ENCODE data around the gene RTL1. TPM values are rescaled to one million over a fixed set of nuclear protein-coding genes. Genes with fewer than 3 reads are reported as not detected.

The RTL1 gene
- total and polyA plus RNA-seq, 2 donors (not counting 3 experiments of a cell fraction or from before 2014, with no cell fraction given), result not detected

DNA sequence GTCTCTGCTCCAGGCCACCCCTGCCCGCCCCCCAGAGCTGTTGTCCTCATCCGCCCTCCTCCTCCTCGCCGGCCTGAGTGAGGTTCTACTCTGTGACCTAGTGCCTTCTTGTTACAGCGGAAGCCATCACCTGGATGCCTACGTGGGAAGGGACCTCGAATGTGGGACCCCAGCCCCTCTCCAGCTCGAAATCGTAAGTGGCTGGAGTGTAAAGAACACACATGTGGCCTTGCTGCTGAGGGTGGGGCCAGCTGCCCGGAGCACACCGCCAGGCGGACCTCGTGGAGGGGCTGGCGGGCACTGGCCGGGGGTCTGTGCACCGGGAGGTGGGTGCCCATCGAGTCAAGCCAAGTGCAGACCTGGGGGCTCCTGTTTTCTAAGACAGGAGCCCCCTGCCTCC is 58.2 kb downstream of the RTL1 start:
- intact Hi-C loops (cut with micrococcal nuclease) (no loop called here), dilution Hi-C loops (cut with MboI; ENCODE audit: extremely low pct_ligation_motif_present, low sequenced_read_pairs) (no loop called here)
- no peak overlapping the region for H2AFZ ChIP-seq (ENCODE audit: low read depth, low read length)
- H3K9me3 ChIP-seq (replicated peaks; ENCODE audit: control insufficient read depth, insufficient read depth, low read length), result no peaks in the 10 kb centered on the region
- no peaks in the 10 kb centered on the region for H4K20me1 ChIP-seq (replicated peaks; ENCODE audit: control insufficient read depth, extremely low read depth, insufficient read depth, low read length)
- no TSS peak for BruUV-seq (replicated peaks)
- no peak overlapping the region for H3K9ac ChIP-seq (replicated peaks; ENCODE audit: extremely low read depth, insufficient read depth, low read length)
- peaks cover 2 to 13% of the 10 kb centered on the region in 2 experiments for H3K36me3 ChIP-seq (ENCODE audit: control insufficient read depth in 2 of 2, extremely low read depth in 1 of 2, insufficient read depth in 2 of 2, low read length in 2 of 2)
- TF ChIP-seq, protein P1, sequence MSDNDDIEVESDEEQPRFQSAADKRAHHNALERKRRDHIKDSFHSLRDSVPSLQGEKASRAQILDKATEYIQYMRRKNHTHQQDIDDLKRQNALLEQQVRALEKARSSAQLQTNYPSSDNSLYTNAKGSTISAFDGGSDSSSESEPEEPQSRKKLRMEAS (IDR thresholded peaks at IDR 0.05; ENCODE audit: insufficient read depth, insufficient read length), result no peak
- TF ChIP-seq JUN (IDR thresholded peaks at IDR 0.05; ENCODE audit: borderline replicate concordance, insufficient read depth, insufficient read length, low read depth), result no peak
- no peak for TF ChIP-seq EZH2 (IDR thresholded peaks at IDR 0.05; ENCODE audit: borderline replicate concordance, low read depth, low read length, severe bottlenecking)
- no peak for TF ChIP-seq POLR2AphosphoS5 (IDR thresholded peaks at IDR 0.05; ENCODE audit: insufficient read depth, low read depth, low read length)
- no peak for TF ChIP-seq FOS (IDR thresholded peaks at IDR 0.05; ENCODE audit: borderline replicate concordance, insufficient read depth, low read length)
- TF ChIP-seq, protein P2, sequence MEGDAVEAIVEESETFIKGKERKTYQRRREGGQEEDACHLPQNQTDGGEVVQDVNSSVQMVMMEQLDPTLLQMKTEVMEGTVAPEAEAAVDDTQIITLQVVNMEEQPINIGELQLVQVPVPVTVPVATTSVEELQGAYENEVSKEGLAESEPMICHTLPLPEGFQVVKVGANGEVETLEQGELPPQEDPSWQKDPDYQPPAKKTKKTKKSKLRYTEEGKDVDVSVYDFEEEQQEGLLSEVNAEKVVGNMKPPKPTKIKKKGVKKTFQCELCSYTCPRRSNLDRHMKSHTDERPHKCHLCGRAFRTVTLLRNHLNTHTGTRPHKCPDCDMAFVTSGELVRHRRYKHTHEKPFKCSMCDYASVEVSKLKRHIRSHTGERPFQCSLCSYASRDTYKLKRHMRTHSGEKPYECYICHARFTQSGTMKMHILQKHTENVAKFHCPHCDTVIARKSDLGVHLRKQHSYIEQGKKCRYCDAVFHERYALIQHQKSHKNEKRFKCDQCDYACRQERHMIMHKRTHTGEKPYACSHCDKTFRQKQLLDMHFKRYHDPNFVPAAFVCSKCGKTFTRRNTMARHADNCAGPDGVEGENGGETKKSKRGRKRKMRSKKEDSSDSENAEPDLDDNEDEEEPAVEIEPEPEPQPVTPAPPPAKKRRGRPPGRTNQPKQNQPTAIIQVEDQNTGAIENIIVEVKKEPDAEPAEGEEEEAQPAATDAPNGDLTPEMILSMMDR (IDR thresholded peaks at IDR 0.05; ENCODE audit: extremely low read depth in 1 of 2, insufficient read depth in 1 of 2, low read depth in 1 of 2, low read length in 2 of 2), result no peak
- no peak for TF ChIP-seq MYC (IDR thresholded peaks at IDR 0.05; ENCODE audit: low read depth, low read length)
- TF ChIP-seq GATA2 (IDR thresholded peaks at IDR 0.05; ENCODE audit: insufficient read depth, insufficient read length, low read depth, low read length), result no peak
- TF ChIP-seq POLR2A (IDR thresholded peaks at IDR 0.05; ENCODE audit: low read depth, low read length), result no peak
- no peak for DNase-seq (ENCODE audit: low read depth, low spot score)
- CTCF ChIA-PET, result no interaction called here
- no peak overlapping the region for H3K4me2 ChIP-seq (ENCODE audit: insufficient read depth, low read length)
- H3K79me2 ChIP-seq (ENCODE audit: control insufficient read depth, insufficient read depth, low read length), result no peaks in the 10 kb centered on the region
- no peak overlapping the region for H3K4me3 ChIP-seq (replicated peaks in 1 of 3; ENCODE audit: insufficient read depth in 1 of 3, low read depth in 1 of 3, low read length in 3 of 3)
- POLR2A ChIA-PET, result no interaction called here
- no peak for FAIRE-seq
- H3K9me1 ChIP-seq (replicated peaks; ENCODE audit: control insufficient read depth, extremely low read depth, insufficient read depth, low read length), result no peaks in the 10 kb centered on the region
- H3K27ac ChIP-seq (ENCODE audit: insufficient read depth, low read depth, low read length), result no peak overlapping the region
- H3K4me1 ChIP-seq (ENCODE audit: control insufficient read depth, extremely low read depth, insufficient read depth, low read length), result no peaks in the 10 kb centered on the region
- H3K27me3 ChIP-seq (ENCODE audit: control insufficient read depth in 2 of 2, insufficient read depth in 2 of 2, low read length in 2 of 2), result no peaks in the 10 kb centered on the region

Data from endothelial cell of umbilical vein (primary cell).